EL (cell line): ENCODE measurements around the gene TRAPPC4.
A peak's percentile ranks its signal among the peaks of the same experiment; 100 is the strongest.
"Not testable (repeated sequence)": the region's sequence is repeated elsewhere in the genome, so short reads cannot be mapped to it uniquely, and the experiment has no call there.

Source experiments
- DNase-seq: peaks from one replicate; pipeline ENCODE4 v3.0.0-alpha.2; 2016

Gene TRAPPC4, protein sequence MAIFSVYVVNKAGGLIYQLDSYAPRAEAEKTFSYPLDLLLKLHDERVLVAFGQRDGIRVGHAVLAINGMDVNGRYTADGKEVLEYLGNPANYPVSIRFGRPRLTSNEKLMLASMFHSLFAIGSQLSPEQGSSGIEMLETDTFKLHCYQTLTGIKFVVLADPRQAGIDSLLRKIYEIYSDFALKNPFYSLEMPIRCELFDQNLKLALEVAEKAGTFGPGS

DNA sequence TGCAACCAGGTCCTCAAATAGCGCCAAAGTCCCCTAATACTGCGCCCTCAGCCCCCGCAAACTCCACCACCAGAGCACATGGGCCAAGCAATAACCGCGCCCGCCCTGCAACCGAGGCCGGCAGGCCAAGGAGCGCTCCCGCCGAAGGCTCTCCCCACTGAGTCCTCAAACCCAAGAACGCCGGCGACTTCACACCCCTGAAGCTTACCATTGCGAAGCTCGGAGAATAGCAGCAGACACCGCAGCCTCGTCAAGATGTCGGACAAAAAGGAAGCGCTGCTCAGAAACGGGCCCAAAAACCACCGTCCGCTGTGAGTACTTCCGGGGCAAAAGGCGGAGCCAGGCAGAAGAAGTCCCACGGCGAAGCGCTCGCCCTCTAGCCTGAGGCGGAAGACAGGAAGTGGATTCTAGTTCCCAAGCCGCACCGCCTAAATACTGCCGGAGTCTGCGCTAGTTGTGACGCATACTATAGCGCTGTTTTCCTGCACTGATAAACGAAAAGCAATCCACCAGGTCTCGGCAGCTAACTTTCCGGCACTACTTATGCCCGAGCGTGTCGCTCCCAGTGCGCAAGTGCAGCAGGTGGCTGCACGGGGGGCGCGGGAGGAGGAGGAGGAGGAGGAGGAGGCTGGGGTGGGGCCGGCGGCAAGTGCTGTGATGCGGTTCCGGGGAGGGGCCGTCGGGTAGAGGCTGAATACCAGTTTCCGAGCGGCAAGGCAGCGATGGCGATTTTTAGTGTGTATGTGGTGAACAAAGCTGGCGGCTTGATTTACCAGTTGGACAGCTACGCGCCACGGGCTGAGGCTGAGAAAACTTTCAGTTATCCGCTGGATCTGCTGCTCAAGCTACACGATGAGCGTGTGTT is at the start of gene TRAPPC4, which contains the start of gene RPS25:
TSS of gene TRAPPC4 (plus strand) at position 693 of the 865 bp plus-strand sequence. CDS start at position 723, 30 bp downstream.
TSS of gene RPS25 (minus strand) at position 270 of the 865 bp plus-strand sequence. CDS start at position 211, 59 bp downstream.
- peak; percentile 97 for DNase-seq

DNA sequence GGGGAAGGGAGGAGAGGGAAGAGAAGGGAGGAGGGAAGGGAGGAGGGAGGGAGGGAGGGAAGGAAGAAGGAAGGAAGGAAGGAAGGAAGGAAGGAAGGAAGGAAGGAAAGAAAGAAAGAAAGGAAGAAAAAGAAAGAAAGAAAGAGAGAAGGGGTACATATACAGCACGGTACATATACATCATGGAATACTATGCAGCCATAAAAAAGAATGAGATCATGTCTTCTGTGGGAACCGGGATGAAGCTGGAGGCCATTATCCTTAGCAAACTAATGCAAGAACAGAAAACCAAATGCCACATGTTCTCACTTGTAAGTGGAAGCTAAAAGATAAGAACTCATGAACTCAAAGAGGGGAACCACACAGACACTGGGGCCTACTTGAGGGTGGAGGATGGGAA is 49.1 kb upstream of the TRAPPC4 start:
- not testable (repeated sequence) for DNase-seq

DNA sequence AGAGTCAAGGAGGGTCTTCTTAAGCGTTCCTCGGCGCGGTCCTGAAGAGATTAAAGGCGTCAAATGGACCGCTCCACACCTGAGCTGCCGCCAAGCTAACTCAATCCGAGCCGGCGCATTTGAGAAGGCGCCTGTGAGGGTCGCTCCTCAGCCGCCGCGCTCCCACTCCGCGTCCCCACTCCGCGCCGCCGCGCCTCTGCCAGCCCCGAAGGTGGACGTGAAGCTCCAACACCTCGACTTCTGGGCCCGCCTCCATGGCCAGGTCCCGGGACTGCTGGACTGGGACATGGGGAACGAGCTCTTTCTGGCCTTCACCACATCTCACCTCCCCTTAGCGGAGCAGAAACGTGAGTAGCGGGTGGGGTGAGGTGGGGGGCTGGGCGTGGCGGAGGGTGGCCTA is 46.9 kb upstream of the TRAPPC4 start, which contains the start of gene FOXR1:
TSS of gene FOXR1 (plus strand) at position 116 of the 400 bp plus-strand sequence. CDS start at position 287, 171 bp downstream.
- DNase-seq, result no peak

DNA sequence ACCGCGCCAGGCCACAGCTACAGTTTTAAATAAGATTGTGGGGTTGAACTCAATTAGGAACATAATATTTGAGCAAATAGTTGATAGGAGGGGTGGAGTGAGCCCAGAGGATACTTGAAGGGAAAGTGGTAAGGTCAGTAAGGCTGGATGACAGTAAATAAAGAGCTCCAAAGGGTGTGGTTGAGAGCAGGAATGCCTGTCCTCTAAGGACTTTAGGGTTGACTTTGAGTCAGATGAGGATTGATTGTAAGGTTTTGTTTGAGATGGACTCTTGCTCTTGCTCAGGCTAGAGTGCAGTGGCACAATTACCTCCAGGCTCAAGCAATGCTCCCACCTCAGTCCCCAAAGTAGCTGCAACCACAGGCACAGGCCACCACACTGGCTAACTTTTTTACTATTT is 44.6 kb upstream of the TRAPPC4 start:
- DNase-seq, result no peak

DNA sequence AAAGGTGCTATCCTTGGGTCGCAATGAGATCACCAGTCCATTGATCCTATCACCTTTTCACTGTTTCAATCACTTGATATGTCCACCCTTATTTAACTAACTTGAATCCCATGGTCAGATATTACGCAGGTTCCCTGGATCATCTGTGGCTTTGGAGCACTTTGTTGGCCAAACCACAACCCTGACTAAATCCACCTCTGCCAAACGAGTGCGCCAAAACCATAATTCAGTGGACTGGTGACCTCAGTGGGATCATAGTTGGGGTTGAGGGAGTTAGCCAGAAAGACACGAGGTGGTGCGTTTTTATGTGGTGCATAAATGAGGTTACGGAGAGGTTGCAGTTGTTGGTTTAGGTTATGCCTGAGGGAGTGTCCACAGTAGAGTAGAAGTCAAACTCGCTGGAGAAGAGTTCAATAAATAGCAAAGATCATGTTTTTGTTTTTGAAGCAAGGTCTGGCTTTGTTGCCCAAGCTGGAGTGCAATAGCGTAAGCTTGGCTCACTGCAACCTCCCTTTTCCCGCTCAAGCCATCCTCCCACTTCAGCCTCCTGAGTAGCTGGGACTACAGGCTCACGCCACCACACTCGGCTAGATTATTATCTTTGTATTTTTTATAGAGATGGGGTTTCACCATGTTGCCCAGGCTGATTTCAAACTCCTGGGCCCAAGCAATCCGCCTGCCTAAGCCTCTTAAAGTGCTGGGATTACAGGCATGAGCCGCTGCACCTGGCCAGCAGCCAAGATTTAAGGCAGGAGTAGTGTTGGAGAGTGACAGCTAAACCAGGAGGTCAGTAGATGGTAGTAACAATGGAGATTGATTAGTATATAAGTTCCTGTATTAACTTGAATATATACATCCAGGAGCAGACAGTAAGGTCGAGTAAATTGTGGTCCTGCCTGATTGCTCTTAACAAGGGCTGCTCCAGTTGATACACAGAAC is 42.5 kb upstream of the TRAPPC4 start:
- DNase-seq, result no peak

DNA sequence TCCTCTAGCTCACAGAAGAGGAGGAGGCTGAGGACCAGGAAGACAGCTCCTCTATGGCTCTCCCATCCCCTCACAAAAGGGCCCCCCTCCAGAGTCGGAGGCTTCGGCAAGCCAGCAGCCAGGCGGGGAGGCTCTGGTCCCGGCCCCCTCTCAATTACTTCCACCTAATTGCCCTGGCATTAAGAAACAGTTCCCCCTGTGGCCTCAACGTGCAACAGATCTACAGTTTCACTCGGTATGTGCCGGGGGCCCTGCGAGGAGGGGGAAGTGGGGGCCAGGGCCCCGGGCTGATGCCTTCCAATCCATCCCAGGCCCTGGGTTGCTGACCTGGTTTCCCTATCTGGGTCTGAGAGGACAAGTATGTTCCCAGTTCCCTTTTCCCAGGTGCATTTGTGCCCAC is 39.1 kb upstream of the TRAPPC4 start:
- no peak for DNase-seq

DNA sequence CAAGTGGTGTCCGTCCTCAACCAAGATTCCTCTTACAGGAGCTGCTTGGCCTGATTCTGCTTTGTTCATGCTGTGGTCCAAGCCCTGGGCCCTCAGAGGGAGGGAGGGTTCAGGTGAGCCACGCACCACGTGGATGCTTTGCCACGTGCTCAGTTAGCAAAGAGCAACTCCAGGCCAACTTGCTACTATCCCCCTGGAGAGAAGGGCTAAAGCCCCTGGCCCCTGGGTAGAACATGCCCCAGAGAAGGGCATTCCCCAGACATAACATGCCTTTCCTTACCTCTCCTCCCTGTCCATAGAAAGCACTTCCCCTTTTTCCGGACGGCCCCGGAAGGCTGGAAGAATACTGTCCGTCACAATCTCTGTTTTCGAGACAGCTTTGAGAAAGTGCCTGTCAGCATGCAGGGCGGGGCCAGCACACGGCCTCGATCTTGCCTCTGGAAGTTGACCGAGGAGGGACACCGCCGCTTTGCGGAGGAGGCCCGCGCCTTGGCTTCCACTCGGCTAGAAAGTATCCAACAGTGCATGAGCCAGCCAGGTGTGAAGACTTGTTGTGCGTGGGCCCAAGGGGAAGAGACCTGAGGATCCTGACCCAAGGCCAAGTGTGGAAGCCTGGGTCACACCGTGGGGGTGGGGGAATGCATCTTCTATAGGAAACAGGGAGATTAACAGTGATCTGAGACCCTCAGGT is 38.2 kb upstream of the TRAPPC4 start:
- no peak for DNase-seq

DNA sequence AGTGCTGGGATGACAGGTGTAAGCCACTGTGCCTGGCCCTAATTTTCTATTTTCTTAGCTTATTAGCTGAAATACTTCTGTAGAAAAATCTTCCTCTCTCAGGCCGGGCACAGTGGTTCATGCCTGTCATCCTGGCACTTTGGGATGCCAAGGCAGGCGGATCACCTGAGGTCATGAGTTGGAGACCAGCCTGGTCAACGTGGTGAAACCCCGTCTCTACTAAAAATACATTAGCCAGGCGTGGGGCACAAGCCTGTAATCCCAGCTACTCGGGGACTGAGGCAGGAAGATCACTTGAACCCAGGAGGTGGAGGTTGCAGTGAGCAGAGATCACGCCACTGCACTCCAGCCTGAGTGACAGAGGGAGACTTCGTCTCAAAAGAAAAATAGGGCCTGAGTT is 34.2 kb upstream of the TRAPPC4 start:
- not testable (repeated sequence) for DNase-seq

DNA sequence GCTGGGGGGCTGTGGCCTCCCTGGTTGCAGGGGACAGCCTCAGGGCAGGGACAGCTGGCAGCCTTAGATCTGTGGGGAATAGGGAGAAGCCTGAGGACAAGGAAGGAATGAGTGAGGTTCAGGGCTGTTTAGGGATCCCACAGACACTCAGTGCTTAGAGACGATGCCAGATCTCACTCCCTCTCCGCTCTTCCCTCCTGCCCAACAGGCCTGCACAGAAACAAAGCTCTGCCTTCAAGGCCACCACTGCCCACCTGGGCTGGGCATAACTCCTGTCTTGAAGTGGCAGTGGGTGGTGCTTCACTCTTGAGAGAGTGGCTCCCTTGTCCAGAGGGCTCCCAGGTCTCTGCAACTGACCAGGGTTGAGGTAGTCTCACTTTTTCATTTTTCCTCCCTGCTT is 33.7 kb upstream of the TRAPPC4 start:
- no peak for DNase-seq

DNA sequence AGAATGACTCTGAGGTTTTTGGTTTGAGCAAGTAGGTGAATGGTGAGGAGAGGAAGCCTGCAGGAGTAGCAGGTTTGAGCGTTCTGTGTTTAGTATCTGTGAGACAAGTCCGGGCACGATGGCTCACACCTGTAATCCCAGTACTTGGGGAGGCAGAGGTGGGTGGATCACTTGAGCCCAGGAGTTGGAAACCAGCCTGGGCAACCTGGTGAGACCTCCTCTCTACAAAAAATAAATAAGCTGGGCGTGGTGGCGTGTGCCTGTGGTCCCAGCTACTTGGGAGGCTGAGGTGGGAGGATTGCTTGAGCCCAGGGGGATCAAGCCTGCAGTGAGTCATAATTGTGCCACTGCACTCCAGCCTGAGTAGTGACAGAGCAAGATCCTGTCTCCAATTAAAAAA is 30.3 kb upstream of the TRAPPC4 start:
- no peak for DNase-seq

DNA sequence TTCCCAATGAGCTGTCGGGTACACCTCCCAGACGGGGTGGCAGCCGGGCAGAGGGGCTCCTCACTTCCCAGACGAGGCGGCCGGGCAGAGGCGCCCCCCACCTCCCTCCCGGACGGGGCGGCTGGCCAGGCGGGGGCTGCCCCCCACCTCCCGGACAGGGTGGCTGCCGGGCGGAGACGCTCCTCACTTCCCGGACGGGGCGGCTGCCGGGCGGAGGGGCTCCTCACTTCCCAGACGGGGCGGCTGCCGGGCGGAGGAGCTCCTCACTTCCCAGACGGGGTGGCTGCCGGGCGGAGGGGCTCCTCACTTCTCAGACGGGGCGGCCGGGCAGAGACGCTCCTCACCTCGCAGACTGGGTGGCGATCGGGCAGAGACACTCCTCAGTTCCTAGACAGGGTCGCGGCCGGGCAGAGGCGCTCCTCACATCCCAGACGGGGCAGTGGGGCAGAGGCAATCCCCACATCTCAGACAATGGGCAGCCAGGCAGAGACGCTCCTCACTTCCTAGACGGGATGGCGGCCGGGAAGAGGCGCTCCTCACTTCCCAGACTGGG is 27.0 kb upstream of the TRAPPC4 start:
- not testable (repeated sequence) for DNase-seq

DNA sequence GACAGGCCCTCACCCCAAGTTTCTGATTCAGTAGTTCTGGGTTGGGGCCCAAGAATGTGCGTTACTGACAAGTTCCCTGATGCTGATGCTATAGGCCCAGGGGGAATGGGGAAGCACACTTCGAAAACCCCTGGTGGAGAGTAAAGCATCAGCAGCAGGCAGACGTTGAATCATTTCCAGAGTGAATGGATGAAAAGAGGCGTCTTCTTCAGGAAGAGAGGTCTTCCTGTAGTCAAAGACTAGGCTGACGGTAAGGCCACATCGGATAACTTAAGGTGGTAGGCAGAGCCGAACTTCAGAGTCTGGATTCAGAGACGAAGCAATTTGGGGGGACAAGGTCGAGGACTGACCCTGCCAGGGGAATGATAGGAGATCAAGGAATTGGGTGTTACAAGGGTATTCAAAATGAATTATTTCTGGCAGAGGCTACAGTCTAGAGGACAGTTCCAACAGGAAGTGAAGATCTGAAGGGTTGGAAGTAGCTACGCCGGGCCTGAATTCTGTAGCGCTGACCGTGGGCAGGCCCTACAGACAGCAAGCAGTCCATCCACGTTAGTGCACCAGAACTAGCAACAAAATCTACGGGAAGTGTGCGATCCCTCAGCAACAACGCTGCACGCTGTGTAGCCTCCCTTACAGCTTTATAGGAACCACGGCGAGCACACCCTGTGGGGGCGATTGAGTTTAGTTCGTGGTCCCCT is 21.5 kb upstream of the TRAPPC4 start:
- peak; percentile 35 for DNase-seq

DNA sequence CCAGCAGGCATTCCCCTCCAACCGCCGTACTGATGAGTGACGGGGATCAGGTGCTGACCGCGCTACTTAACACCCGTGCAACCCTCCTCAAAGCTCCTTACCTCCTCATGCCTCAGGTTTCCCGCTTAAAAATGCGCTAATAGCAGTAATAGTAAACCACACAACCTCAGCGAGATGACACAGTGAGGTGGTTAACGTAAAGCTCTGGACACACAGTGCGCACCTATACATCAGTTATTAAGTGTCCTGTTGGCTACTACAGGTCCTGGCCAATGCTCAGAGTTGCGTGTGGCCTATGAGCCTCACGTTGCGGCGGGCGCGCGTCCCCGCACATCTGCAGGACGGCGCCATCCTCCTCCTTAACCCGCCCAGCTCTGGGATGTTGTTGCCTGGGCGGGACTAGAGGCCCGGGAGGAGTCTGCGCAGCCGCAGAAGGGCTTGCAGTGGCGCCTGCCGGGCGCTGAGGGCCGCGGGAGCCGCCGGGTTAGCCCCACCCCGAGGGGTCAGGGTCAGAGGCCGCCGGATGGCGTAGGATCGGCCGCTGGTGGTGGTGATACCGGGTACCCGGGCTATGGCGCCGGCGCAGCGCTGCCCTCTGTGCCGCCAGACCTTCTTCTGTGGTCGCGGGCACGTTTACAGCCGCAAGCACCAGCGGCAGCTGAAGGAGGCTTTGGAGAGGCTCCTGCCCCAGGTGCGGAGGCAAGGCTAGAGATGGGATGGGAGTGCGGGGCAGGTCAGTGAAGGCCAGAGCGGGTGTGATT is 20.8 kb upstream of the TRAPPC4 start, which contains the start of gene CENATAC:
TSS of gene CENATAC (plus strand) at position 512 of the 761 bp plus-strand sequence. CDS start at position 572, 60 bp downstream.
- DNase-seq, result peak; percentile 90

DNA sequence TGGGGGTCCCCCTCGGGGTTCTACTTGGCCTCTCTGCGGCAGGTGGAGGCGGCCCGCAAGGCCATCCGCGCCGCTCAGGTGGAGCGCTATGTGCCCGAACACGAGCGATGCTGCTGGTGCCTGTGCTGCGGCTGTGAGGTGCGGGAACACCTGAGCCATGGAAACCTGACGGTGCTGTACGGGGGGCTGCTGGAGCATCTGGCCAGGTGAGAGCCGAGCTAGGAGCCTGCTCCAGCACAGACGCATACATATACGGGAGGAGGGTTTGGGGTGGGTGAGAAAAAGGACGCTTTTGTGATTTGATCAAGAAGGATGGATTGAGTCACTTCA is 20.2 kb upstream of the TRAPPC4 start:
- no peak for DNase-seq

DNA sequence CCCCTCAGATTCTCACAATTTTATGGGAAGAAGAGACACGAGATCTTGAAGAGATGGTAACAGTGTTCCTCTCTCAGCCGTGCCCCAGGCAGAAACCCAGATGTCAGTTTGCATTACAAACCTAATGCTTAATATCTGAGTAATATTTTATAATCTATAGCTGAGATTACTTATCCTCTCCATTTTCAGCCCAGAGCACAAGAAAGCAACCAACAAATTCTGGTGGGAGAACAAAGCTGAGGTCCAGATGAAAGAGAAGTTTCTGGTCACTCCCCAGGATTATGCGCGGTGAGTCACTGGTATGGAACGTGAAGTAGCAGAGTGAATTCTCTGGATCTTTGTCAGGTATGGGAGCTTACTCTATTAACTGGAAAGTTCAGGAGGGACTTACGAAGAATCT is 19.7 kb upstream of the TRAPPC4 start:
- DNase-seq, result peak; percentile 91

DNA sequence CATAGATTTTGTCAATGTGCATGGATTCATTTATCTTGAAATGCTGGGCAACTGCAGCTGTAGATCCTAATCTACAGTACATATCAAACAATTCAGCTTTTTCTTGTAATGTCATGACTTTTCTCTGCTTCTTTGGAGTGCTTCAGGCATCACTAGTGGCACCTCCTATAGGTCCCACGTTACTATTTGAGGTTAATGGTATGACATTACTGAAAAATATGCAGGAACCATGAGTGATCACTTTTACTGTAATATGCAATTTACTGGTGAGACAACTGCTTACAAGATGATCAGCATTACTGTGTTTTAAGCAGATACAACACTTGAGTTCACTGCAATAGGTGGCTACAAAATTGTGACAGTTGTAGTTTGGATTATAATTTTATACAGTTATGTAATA is 17.7 kb upstream of the TRAPPC4 start:
- peak; percentile 75 for DNase-seq

DNA sequence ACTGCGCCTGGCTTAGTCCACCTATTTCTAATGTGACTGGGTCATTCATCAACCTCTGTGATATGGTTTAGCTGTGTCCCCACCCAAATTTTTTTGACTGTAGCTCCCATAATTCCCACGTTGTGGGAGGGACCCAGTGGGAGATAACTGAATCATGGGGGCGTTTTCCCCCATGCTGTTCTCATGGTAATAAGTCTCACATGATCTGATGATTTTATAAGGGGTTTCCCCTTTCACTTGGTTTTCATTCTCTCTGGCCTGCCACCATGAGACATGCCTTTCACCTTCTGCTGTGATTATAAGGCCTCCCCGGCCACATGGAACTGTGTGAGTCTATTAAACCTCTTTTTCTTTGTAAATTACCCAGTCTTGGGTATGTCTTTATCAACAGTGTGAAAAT is 11.9 kb upstream of the TRAPPC4 start:
- DNase-seq, result no peak

DNA sequence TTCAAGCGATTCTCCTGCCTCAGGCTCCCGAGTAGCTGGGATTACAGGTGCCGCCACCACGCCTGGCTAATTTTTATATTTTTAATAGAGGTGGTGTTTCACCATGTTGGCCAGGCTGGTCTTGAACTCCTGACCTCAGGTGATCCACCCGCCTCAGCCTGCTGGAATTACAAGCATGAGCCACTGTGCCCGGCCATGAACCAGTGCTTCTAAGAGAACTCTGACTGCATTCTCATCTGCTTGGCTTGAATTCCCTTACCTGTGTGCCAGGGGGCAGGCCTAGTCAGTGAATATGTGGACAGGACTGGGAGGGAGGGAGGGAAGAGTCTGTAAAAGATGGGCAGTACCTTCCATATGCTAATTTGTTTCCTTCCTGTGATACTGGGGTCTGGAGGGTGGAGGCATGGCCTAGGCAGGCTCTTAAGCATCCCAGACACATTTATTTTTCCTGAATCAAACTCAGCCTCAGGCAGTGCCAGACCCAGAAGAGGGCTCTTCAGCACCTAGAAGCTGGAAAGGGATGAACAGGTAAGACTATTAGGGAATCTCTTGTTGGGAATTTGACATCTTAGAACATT is 7.0 kb upstream of the TRAPPC4 start:
- DNase-seq, result no peak

DNA sequence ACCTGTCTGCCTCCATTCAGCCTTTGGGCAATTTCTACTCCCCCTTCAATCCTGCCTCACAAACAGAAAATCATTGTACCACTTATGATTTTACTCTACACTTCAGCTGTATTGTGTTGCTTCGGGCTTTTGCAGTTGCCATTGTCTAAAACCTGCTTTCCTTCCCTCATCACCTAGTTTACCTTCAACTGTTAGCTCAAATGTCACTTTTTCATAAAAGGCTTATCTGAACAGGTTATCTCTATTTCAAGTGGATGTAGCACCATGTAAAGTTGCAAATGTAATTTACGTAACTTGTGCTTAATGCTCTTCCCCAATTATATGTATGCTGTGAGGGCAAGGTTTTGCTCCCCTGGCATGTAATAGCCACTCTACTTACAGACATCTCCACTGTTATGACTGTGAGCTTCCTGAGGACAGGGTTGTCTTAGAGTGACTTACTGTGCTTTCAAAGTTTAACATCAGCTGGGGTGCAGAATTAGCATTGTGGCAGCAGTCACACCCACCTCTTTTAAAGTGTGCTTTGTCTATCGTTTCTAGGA is 5.9 kb upstream of the TRAPPC4 start:
- no peak for DNase-seq
